ENCODE data around the gene PHC2.

The PHC2 gene, protein sequence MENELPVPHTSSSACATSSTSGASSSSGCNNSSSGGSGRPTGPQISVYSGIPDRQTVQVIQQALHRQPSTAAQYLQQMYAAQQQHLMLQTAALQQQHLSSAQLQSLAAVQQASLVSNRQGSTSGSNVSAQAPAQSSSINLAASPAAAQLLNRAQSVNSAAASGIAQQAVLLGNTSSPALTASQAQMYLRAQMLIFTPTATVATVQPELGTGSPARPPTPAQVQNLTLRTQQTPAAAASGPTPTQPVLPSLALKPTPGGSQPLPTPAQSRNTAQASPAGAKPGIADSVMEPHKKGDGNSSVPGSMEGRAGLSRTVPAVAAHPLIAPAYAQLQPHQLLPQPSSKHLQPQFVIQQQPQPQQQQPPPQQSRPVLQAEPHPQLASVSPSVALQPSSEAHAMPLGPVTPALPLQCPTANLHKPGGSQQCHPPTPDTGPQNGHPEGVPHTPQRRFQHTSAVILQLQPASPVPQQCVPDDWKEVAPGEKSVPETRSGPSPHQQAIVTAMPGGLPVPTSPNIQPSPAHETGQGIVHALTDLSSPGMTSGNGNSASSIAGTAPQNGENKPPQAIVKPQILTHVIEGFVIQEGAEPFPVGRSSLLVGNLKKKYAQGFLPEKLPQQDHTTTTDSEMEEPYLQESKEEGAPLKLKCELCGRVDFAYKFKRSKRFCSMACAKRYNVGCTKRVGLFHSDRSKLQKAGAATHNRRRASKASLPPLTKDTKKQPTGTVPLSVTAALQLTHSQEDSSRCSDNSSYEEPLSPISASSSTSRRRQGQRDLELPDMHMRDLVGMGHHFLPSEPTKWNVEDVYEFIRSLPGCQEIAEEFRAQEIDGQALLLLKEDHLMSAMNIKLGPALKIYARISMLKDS

DNA sequence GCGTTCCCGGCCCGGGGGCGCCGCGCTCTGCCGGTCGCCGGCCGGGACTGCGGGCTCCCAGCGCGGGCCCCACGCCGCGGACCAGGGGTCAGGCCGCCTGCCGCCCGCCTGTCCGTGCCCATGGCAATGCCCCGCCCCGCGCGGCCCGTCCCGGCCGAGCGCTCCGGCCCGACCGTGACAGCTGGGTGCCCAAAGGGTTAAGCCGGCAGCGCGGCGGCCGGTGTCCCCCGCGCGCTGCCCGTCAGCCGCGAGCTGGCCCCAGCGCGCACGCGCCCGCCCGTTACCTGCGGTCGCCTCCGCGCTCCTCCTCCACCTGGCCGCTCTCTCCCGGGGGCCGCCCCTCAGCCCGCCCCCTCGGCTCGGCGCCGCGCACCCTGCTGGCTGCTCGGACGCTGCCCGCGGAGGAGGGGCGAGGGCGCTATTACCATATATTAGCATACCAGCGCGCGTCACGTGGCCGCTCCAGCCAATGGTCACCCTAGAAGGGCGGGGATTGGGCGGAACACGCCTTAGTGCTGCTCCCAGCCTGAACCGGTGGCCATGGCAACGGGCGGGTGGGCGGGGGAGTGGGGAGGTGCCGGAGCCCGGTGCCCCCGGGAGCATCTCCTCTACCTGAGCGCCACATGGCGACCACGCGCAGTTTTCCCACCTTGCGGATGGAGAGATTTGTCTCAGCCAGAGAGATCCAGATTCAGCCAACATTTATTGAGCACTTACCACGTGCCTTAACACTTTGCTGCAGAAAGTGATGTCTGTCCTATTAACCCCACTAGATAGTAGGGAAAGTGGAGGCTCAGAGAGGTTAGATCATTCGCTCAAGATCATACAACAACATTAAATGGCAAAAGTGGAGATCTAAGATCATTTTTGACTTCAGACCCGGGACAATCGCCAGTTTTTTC is at the start of gene PHC2:
TSS of gene PHC2 (minus strand) at position 404 of the 902 bp plus-strand sequence. CDS start 55,556 bp downstream, outside the sequence.
- DNase-seq: peak; percentile 94 to 96

DNA sequence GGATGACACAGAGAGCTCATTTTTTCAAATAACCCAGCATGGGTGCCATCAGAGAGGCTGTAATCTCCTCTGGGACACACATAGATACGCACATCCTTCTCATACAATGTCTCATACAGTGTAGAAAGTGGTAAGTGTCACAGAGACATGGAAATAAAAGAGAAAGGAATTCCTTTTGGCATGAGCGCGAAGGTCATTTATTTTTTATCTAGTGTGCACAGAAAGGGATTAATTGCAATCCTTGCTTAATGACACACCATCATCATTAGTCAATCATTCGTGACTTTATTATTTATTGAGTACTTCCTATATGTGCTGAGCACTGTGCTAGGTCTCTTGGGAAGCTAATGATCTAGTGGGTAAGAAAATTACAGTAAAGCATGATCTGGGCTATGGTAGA is 46.6 kb upstream of the PHC2 start:
- no peak for DNase-seq

DNA sequence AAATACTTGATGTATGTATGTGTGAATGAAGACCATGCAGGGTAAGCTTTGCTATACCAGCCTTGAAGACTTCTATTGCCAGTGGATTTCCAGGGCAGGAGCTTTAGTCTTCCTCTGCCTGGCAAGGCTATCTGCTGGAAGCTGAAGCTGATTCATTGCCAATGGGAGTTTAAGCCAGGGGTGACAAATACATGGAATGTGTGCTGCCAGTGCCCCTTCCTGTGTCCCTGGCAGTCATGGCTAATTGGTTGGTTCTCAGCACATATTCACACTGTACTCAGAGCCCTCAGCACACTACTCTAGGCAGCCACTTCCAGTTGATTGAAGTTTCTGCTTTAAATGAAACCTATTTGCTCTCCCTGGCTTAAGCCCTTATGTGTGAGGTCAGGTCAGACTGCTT is 43.0 kb upstream of the PHC2 start:
- no peak for DNase-seq

DNA sequence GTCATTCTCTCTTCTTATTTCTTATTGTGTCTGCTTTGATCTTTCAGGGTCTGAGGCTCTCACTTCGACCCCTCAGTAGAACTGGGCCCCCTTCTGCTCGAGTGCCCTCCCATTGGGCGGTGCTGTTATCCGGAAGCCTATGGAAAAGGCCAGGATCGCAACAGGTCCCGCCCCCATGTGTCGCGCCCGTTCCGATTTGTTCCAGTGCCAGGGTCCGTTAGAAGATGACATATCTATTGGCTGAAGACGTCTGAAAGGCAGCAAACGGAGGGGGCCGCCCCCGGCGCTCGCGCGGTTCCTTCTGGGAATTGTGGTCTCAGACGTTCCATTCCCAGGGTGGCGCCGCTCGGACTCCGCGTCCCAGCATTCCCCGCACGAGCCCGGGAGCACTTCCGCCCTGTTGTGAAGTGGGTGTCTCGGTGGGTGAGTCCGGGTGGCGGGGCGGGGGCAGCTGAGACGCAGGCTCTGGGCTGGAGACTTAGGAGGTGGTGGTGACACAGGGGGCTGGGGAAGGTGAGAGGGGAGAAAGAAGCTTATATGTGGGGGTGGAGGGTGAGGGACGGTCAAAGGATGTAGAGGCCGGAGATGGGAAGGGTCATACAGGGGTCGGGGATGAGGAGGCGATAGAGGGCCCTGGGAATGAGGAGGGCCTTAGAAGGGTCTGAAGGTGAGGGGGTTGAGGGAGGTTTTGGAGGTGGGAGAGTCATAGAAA is 41.5 kb upstream of the PHC2 start, which contains the start of gene ZSCAN20:
TSS of gene ZSCAN20 (plus strand) at position 377 of the 712 bp plus-strand sequence. CDS start 6,644 bp downstream, outside the sequence.
- DNase-seq: peak; percentile 89

DNA sequence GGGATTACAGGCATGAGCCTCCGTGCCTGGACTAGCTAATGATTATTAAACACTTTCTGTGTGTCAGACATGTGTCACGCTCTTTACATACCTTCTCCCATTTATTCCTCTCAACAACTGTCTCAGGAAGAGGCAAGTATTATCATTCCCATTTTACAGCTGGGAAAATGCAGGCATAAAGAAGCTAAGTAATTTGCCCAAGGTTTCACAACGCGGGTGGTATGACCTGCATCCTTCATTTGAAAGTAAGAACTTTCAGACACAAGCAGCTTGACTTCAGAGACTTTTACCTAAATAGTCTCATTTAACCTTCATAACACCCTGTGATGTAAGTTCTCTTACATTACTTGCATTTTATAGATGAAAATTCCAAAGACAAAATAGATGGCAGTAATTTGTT is 40.5 kb upstream of the PHC2 start:
- DNase-seq: no peak

- DNase-seq: peak; percentile 59 to 72
Measured at GRCh38 chr1:33470495-33471012, 39.7 kb upstream of the PHC2 start.

- no peak for DNase-seq
Measured at GRCh38 chr1:33469691-33470090, 38.8 kb upstream of the PHC2 start.

DNA sequence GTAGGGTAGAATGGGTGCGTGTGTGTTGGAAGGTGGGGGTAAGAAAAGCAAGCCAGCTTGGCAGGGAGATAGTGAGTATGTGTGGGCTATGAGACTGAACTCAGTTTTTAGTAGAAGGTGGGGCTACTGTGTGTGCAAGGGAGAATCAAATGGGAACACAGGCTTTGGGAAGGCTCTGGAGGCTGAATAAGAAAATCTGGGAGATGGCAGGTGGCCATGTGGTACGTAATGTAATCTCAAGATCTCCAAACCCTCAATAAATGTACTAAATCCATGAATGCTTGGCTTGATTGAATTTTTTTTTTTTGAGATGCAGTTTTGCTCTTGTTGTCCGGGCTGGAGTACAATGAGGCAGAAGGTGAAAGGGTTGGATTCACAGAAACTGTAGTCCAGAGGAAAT is 38.1 kb upstream of the PHC2 start:
- DNase-seq: no peak

DNA sequence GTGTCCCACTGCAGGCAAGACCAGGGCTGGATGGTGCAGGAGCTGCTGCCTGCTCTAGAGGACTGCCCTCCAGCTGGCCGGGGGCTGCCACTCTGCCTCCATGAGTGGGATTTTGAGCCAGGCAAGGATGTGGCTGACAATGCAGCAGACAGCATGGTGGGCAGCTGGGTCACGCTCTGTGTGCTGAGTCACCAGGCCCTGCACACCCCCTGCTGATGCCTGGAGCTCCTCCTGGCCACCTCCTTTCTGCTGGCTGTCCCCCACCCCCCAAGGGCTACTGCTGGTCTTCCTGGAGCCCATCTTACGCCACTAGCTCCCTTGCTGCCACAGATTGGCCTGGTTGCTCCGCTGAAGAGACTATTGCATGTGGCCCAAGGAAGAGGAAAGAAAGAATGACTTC is 37.6 kb upstream of the PHC2 start:
- DNase-seq: no peak

DNA sequence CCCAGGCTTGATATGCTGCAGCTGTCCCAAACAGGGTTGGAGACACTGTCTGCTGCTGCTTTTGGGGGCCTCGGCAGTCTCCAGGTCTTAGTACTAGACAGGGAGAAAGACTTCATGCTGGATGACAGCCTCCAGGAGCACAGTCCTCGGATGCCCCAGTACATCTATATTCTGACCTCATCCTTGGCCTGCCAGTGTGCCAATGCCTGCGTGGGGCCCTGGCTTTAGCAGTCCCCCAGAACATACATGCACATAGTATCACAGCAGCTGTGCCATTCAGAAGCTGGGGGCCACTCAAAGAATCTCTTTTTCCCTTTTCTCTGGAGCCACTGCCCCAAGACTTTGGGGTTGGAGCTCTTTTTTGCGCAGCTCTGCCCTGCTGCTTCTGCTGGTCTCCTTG is 37.1 kb upstream of the PHC2 start:
- DNase-seq: no peak

DNA sequence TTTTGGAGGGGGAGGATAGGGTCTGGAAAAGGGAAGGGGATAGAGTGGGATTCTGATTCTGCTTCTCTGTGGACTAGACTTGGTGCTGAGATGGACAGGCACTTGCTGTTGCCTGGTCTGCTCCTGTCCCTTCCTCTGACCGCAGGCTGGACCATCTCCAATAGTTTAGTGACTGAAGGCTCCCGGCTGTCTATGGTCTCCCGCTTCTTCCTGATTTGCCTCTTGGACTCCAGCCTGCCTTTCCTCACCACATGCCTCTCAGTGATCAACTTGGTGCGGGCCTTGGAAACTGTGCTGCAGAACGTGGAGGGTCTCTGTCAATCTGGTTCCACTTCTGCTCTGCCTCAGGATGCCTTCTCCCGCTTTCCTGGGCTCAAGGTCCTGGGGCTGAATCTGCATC is 35.3 kb upstream of the PHC2 start:
- no peak for DNase-seq

GRCh38 chr1:33465316-33465715 is 34.4 kb upstream of the PHC2 start:
- no peak for DNase-seq

- no peak for DNase-seq
Measured at GRCh38 chr1:33464552-33464951, 33.7 kb upstream of the PHC2 start.

DNA sequence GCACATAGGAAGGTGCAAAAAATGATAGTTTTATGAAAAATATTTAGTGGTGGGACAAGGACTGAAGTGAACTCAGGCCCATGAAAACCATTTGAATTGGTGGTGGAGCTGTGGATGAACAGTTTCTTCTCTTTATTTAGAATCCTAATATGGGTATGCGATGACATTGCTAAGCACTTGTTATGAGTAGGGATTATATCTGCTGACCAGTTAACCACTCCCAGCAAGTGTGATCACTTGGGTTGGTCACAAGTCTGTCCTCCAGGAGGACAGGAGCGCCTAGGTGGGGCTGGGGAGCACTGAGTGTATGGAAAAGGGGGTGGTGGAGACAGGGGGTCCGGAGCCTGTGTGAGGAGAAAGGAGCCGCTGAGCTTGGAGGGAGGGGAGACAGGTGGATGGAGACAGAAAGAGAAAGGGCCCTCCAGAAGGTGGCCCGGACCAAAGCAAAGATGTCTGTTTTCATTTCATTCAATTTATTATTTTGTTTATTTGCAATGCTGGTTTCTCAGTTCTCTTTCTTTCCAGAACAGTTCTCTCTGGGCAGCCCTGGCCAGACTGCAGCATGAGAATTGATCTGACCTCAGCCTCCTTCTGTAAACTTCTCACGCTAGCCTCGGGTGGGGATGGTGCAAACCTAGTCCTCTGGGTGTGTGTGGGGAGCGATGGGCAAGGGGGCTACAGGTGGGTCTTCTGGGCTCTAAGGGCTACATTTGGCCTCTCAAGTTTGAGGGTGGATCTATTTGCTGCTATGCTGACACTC is 31.7 kb upstream of the PHC2 start:
- DNase-seq: no peak

DNA sequence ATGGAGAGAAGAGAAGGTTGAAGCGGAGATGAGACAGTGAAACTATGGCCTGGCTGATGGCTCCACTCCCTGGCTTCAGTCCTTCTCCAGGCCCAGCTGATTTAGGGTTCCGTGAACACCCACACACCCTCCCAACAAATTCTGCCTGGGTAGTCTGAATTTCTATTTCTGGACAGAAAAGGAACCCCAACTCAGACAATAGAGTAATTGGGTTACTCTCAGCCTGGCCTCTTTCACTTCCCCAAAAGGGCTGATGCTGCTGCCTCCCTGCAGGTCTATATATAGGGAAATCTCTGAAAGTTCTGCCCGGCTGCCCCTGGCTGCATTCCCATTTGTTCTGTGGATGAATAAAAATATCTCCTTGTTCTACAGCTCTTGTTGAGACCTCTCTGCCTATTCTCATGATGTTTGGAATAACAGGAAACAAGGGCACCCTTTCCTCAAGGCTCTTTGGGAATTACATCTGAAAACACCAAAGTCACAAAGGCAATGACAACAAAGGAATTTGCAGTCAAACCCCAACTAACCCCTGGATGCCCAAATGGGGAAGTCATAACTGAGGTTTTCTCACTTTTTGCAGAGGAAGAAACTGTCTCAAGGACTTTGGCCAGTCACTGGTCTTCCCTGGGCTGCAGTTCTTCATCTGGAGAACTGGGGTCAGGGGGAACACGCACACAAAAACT is 30.2 kb upstream of the PHC2 start:
- DNase-seq: peak in 1 of 2 donors; percentile 39

DNA sequence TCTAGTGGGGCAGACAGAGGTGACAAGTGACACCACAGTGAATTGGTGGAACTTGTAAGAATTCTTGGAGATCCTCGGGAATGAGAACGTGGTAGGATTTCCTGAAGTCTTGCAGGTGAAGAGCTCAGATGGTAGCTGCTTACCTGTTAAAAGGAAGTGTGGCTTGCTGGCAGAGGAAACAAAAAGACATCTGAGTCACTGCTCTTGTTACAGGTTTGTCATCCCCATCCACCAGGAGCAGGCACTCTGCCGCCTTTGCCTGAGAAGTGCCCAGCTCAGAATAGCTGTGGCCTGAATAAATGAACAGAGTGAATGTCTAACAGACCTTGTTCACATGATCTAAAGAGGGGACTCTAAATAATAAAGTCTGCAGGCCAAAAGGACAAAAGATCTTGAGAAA is 29.2 kb upstream of the PHC2 start:
- no peak for DNase-seq

GRCh38 chr1:33459691-33460090 is 28.8 kb upstream of the PHC2 start:
- no peak for DNase-seq

GRCh38 chr1:33456502-33456886 is 25.6 kb upstream of the PHC2 start:
- DNase-seq: no peak

DNA sequence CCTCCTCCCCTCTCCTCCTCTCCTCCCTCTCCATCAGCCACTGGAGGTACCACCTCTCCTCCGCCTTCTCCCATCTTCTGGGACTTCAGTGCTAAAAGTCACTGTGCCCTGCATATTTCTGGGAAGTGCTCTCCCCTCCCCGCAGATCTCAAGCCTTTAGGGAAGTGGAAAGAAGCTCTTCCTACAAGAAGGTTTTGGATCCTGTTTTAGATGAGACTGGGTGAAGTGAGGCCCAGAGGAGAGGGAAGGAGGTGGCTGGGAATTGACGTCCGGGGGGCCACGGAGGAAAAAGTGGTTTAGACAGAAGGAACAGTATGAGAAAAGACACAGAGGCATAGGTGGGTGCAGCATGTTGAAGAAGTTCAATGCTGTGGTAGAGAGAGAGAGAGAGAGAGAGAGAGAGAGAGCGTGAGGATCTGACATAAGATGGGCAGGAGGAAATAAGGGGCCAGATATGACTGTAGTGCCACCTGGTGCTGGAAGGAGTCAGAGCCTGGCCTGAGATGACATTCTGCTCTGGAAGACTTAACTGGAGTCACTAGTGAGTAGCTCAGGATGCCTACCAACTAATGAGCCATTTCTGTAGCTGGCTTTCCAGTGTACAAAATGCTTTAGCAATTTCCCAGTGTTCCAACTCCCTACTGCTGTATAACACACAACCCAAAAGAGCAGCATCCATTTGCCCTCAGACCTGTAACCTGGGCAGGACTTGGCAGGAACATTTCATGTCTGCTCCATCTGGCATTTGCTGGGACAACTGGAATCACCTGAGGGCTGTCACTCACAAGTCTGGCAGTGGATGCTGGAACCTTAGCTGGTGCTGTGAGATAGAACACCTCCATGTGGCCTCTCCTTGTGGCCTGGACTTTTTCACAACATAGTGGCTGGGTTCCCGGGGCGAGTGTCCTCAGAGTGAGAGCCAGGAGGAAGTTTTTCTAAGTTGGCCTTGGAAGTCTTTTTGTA is 24.9 kb upstream of the PHC2 start:
- DNase-seq: peak; percentile 44 to 48
